ENCODE data around the gene AKIRIN2. TPM values are rescaled to one million over a fixed set of nuclear protein-coding genes. Genes with fewer than 3 reads are reported as not detected.

AKIRIN2 gene
- total and polyA plus RNA-seq, 10 of the 15 experiments (the other 5 are each of a cell fraction or from before 2014, with no cell fraction given), result 12.7 to 82.2 (median 42.6) TPM

DNA sequence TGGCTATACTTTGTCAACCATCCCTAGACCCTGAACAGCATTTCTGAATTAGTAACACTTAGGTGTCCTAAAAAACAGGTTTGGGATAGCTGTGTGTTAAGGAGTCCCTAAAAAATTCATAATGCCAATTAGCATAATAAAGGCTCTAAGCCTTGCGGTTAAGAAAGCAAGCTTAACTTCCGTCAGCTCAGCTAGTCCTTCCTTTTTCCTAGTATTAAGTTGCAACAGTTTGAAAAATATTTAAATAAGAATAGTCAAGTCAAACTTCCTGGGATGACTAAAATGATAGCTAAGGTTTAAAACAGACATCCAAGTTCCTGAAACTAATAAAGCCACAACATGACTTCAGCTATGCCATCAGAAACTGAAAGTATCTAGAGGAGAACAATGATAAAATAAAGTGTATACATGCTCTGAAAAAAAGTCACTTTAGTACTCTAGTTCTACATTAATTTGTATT is 3.5 kb downstream of the AKIRIN2 start (continued):
- TF ChIP-seq, protein P1, sequence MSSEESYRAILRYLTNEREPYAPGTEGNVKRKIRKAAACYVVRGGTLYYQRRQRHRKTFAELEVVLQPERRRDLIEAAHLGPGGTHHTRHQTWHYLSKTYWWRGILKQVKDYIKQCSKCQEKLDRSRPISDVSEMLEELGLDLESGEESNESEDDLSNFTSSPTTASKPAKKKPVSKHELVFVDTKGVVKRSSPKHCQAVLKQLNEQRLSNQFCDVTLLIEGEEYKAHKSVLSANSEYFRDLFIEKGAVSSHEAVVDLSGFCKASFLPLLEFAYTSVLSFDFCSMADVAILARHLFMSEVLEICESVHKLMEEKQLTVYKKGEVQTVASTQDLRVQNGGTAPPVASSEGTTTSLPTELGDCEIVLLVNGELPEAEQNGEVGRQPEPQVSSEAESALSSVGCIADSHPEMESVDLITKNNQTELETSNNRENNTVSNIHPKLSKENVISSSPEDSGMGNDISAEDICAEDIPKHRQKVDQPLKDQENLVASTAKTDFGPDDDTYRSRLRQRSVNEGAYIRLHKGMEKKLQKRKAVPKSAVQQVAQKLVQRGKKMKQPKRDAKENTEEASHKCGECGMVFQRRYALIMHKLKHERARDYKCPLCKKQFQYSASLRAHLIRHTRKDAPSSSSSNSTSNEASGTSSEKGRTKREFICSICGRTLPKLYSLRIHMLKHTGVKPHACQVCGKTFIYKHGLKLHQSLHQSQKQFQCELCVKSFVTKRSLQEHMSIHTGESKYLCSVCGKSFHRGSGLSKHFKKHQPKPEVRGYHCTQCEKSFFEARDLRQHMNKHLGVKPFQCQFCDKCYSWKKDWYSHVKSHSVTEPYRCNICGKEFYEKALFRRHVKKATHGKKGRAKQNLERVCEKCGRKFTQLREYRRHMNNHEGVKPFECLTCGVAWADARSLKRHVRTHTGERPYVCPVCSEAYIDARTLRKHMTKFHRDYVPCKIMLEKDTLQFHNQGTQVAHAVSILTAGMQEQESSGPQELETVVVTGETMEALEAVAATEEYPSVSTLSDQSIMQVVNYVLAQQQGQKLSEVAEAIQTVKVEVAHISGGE (CRISPR knock-in tag; IDR thresholded peaks at IDR 0.05), result no peak
- no peak for TF ChIP-seq STAT3 (IDR thresholded peaks at IDR 0.05; ENCODE audit: low read depth, low read length)
- TF ChIP-seq POLR2AphosphoS5 (IDR thresholded peaks at IDR 0.05; ENCODE audit: low read length), result no peak
- no peak for TF ChIP-seq BACH1 (IDR thresholded peaks at IDR 0.05; ENCODE audit: borderline replicate concordance)
- no peak for TF ChIP-seq ZSCAN29 (IDR thresholded peaks at IDR 0.05)
- TF ChIP-seq RELA (IDR thresholded peaks at IDR 0.05; ENCODE audit: borderline replicate concordance, partially characterized antibody), result no peak
- TF ChIP-seq MXI1 (IDR thresholded peaks at IDR 0.05; ENCODE audit: low read depth, low read length), result no peak
- no peak for TF ChIP-seq SPI1 (IDR thresholded peaks at IDR 0.05; ENCODE audit: borderline replicate concordance, insufficient read depth, low read depth, low read length)
- no peak for TF ChIP-seq SIN3A (IDR thresholded peaks at IDR 0.05; ENCODE audit: low read depth, low read length)
- no peak for TF ChIP-seq RB1 (IDR thresholded peaks at IDR 0.05; ENCODE audit: borderline replicate concordance)
- no peak for TF ChIP-seq LARP7 (IDR thresholded peaks at IDR 0.05)
- no peak for TF ChIP-seq IRF4 (IDR thresholded peaks at IDR 0.05; ENCODE audit: low read depth, low read length)
- no peak for TF ChIP-seq JUND (IDR thresholded peaks at IDR 0.05; ENCODE audit: low read depth, low read length)
- TF ChIP-seq PAX5 (IDR thresholded peaks at IDR 0.05; ENCODE audit: borderline replicate concordance, low read depth, low read length), result no peak
- no peak for TF ChIP-seq RAD51 (IDR thresholded peaks at IDR 0.05)
- TF ChIP-seq MTA3 (IDR thresholded peaks at IDR 0.05; ENCODE audit: borderline replicate concordance, low read length), result no peak
- TF ChIP-seq SMAD1 (IDR thresholded peaks at IDR 0.05; ENCODE audit: low read depth, partially characterized antibody), result peak; percentile 0
- peak; percentile 65 for TF ChIP-seq ATF7 (IDR thresholded peaks at IDR 0.05; ENCODE audit: low read depth)
- TF ChIP-seq, protein P2, sequence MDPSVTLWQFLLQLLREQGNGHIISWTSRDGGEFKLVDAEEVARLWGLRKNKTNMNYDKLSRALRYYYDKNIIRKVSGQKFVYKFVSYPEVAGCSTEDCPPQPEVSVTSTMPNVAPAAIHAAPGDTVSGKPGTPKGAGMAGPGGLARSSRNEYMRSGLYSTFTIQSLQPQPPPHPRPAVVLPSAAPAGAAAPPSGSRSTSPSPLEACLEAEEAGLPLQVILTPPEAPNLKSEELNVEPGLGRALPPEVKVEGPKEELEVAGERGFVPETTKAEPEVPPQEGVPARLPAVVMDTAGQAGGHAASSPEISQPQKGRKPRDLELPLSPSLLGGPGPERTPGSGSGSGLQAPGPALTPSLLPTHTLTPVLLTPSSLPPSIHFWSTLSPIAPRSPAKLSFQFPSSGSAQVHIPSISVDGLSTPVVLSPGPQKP (IDR thresholded peaks at IDR 0.05; ENCODE audit: low read depth, low read length), result no peak
- TF ChIP-seq ETV6 (conservative IDR thresholded peaks at IDR 0.05 in 1 of 2, IDR thresholded peaks at IDR 0.05 in 1 of 2; ENCODE audit: borderline replicate concordance in 1 of 2, low read depth in 1 of 2), result peak in 1 of 2 experiments; percentile 38; a peak in 1 of 4 replicates
- TF ChIP-seq, protein P3, sequence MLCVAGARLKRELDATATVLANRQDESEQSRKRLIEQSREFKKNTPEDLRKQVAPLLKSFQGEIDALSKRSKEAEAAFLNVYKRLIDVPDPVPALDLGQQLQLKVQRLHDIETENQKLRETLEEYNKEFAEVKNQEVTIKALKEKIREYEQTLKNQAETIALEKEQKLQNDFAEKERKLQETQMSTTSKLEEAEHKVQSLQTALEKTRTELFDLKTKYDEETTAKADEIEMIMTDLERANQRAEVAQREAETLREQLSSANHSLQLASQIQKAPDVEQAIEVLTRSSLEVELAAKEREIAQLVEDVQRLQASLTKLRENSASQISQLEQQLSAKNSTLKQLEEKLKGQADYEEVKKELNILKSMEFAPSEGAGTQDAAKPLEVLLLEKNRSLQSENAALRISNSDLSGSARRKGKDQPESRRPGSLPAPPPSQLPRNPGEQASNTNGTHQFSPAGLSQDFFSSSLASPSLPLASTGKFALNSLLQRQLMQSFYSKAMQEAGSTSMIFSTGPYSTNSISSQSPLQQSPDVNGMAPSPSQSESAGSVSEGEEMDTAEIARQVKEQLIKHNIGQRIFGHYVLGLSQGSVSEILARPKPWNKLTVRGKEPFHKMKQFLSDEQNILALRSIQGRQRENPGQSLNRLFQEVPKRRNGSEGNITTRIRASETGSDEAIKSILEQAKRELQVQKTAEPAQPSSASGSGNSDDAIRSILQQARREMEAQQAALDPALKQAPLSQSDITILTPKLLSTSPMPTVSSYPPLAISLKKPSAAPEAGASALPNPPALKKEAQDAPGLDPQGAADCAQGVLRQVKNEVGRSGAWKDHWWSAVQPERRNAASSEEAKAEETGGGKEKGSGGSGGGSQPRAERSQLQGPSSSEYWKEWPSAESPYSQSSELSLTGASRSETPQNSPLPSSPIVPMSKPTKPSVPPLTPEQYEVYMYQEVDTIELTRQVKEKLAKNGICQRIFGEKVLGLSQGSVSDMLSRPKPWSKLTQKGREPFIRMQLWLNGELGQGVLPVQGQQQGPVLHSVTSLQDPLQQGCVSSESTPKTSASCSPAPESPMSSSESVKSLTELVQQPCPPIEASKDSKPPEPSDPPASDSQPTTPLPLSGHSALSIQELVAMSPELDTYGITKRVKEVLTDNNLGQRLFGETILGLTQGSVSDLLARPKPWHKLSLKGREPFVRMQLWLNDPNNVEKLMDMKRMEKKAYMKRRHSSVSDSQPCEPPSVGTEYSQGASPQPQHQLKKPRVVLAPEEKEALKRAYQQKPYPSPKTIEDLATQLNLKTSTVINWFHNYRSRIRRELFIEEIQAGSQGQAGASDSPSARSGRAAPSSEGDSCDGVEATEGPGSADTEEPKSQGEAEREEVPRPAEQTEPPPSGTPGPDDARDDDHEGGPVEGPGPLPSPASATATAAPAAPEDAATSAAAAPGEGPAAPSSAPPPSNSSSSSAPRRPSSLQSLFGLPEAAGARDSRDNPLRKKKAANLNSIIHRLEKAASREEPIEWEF (IDR thresholded peaks at IDR 0.05; ENCODE audit: insufficient replicate concordance, low read depth, low read length), result no peak
- TF ChIP-seq POLR2AphosphoS2 (IDR thresholded peaks at IDR 0.05; ENCODE audit: low read depth, low read length), result no peak

Data from GM12878 (cell line).